Stimulated activated CD4-positive, alpha-beta T cell treated with anti-CD3 and anti-CD28 coated beads, Interleukin-2, amount 100 ng/mL, for 48 hours (primary cell): ENCODE results near the gene PAPLN.

ENCODE experiments used
- DNase-seq, 2 donors: peaks; one replicate each; pipeline ENCODE4 v3.0.0-alpha.2; 2020

Gene PAPLN

GRCh38 chr14:73263606-73264005, 26.3 kb downstream of the PAPLN start:
- no peak for DNase-seq

- DNase-seq: no peak
Measured at GRCh38 chr14:73264080-73264884, 27.0 kb downstream of the PAPLN start.

DNA sequence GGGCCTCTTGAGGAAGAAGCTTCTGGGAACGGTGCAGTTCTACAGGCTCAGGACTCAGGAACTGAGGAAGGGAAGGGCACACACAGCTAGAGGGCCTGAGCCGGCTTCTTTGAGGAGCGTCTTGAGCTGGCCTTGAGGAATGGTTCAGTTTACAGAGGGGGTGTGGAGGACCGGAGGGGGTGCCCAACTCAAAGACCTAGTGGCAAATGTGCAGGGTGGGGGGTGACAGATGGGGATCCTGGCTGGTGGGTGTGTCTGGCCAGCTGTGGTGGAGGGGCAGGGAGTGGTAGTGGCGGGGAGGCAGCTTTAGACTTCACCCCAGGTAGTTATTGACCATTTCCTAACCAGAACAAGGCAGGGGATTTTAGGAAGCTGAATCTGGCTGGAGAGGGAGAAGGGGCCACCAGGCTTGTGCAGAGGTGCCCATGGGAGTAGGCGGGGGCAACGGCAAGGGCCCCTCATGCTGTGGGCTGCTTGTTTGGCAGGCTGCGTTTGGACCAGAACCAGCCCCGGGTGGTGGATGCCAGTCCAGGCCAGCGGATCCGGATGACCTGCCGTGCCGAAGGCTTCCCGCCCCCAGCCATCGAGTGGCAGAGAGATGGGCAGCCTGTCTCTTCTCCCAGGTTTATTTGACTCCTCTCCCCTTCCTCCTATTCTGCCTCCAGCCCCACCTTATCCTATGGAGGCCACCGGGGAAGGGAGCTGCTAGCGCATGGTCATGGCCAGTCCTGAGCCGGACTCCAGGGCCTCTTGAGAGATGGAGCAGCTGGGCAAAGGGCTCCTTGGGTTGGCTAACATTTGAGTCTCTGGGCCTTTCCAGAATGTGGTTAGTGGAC, 27.8 kb downstream of the PAPLN start:
- no peak for DNase-seq

DNA sequence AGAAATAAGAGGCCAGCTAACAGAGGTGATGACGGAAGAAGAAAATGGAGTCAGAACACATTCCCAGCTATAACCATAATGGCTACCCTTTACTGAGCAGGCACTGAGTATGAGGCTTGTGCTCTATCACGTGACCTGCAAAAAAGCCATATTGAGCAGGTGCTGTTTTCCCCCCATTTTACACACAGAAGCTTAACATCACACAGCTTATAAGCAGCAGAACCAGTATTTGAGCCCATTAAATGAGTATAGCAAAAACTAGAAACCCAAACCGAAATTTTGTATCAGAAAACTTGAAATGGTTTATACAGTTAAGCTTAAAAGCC, 28.4 kb downstream of the PAPLN start:
- no peak for DNase-seq

- DNase-seq: no peak
Measured at GRCh38 chr14:73266317-73266716, 29.0 kb downstream of the PAPLN start.

DNA sequence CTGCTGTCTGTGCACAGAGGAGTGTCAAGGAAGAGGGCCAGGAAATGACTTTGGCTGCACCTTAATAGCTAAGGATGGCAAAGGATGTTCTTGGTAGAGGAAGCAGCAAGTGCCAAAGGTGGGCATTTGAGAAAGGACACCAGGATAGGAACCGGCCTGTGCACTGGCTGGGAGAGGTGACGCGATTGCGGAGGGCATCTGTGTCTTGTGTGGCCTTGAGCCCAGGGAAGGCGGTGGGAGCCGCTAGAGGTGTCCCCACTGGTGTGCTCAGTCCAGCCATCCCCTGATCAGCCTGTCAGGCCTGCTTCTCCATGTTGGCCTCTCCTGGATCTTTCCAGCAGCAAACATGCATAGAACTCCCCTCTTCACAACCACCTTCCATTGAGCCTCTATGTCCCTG, 30.2 kb downstream of the PAPLN start:
- DNase-seq: no peak

DNA sequence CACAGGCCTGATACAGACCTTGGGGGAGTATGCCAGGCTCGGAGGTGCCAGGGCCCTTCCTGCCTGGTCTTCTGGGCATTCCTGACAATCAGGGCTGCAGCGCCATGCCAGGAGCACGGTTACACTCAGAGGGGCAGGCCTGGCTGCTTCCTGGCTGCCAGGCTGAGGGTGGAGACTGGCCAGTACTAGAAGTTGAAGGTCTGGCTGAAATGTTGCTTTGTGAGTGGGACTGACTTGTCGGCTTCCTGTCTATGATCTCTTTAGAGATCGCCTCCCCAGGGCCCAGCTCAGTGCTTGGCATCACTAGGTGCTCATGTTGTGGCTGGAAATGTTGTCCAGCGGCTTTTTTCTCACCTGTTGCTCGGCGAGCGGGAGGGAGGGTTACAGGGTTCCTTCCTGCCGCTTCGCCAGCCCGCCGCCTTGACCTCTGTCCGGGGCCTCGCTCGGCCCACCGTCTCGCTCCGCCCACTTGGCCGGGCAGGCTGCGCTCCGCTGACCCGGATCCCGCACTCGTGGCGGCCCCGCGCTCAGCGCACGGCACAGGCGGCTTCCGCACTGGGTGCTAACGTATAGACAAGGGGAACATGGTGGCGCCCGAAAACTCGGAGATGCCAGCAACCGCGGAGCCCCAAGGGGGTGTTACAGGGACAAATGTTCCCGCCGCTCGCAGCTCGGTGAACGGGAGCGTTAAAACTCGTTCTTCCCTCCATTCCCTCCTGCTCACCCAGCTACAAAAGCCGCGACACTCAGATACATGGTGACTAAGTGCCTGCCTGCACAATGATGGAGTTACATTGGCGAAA, 32.6 kb downstream of the PAPLN start:
- no peak for DNase-seq

GRCh38 chr14:73272393-73272792, 35.1 kb downstream of the PAPLN start:
- no peak for DNase-seq

GRCh38 chr14:73273799-73274198, 36.5 kb downstream of the PAPLN start:
- no peak for DNase-seq

DNA sequence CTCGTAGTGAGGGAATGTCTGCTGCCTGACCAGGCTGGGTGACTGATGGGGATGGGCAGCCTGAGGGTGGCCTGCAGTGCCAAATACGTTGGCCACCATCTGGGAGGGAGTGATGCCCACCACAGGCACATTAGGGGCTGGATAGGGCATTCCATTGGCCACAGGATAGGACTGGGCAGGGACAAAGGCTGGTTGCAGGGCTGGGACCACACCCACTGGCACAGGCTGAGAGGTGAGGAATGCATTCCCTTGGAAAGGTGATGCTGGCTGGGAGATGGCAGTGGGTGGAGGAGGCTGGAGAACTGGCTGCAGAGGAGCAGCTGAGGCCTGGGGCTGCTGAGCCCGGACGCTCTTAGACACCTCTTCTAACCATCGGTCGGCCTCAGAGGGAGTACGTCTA, 39.5 kb downstream of the PAPLN start:
- DNase-seq: no peak

- DNase-seq: no peak
Measured at GRCh38 chr14:73277376-73277775, 40.1 kb downstream of the PAPLN start.

GRCh38 chr14:73280903-73281302, 43.6 kb downstream of the PAPLN start:
- DNase-seq: no peak

DNA sequence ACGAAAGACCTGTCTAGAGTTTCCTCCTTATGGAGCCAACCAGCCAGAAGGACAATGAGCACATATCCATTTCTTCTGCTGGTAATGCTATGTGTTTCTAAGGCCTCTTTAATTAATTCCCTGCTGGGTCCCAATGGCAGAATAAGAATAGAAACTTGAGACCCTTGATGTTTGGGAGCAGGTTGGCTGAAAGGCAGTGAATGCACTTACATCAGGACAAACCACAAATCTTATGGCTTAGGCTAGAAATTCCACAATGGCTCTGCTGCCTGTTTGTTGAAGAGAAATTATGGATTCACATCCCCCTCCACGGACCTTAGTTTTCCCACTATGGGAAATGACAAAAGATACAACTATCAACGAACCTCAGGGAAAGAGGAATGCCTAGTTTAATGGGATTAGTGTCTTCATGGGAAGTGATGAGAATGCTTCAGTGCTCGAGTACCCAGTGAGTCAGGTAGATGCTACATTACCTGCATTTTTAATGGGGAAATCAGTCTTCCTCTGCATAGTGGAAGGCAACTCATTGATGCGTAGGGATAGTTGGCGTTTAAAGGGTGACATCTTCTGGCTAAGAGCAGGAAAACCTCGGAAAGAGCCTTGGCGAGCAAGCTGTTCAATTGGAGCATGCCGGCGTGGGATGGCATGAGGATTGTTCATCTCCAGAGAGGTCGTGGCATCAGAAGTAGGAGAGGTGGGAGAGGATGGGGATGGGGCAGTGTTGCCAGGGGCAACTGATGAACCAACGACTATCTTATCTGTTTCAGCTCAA, 46.5 kb downstream of the PAPLN start:
- no peak for DNase-seq

GRCh38 chr14:73285979-73286378, 48.7 kb downstream of the PAPLN start:
- DNase-seq: no peak

DNA sequence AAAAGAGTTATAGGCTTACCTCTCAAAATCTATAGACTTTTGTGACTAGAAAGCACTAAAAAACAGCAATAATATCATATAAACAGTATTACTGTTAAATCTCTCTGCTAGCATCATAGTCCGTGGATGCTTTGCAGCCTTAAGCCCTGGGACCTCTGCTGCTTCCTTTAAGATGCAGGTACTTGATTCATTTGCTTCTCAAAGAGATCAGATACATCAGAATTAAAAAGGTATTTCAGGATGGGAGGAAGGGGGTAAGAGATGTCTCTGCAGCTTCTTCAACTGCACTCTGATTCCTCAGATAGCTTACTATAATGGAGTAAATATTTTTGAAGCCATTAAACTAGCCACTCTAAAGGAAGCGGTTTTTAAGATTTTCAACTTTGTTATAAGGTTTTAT, 49.3 kb downstream of the PAPLN start:
- no peak for DNase-seq

- DNase-seq: no peak
Measured at GRCh38 chr14:73287071-73287470, 49.8 kb downstream of the PAPLN start.

DNA sequence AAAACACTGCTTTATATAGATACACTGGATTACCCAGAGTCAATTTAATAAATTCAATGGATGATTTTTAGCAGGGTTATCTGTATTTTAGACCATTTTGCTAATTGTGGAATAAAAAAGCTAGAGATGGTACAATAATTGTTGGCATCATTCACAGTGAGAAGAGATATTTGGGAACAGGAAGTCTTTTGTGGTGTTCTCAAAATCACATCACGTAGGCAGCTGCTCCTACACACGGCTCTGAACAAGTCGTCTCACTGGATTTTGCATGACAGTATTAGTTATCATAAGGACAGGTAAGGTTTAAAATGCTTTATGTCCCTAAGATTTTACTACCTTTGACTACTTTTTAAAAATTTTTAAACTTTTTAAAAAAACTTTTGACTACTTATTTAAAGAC, 52.0 kb downstream of the PAPLN start:
- DNase-seq: no peak

DNA sequence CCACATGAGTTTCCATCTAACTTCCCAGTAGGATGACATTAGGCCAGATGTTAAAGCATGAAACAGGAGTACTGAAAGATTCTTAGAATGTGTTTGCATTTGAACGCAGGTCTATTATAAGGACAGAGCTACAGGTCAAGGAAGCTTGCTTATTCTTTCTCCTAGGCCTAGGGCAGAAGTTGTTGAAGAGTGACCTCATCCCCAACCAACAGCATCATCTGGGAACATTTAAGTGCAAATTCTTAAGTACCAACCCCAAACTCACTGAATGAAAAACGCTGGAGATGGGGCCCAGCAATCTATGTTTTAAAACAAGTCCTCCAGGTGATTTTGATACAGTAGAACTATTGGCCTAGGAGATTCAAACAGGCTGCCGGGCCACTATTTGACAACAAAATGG, 52.4 kb downstream of the PAPLN start:
- no peak for DNase-seq

- DNase-seq: no peak
Measured at GRCh38 chr14:73290279-73290678, 53.0 kb downstream of the PAPLN start.

DNA sequence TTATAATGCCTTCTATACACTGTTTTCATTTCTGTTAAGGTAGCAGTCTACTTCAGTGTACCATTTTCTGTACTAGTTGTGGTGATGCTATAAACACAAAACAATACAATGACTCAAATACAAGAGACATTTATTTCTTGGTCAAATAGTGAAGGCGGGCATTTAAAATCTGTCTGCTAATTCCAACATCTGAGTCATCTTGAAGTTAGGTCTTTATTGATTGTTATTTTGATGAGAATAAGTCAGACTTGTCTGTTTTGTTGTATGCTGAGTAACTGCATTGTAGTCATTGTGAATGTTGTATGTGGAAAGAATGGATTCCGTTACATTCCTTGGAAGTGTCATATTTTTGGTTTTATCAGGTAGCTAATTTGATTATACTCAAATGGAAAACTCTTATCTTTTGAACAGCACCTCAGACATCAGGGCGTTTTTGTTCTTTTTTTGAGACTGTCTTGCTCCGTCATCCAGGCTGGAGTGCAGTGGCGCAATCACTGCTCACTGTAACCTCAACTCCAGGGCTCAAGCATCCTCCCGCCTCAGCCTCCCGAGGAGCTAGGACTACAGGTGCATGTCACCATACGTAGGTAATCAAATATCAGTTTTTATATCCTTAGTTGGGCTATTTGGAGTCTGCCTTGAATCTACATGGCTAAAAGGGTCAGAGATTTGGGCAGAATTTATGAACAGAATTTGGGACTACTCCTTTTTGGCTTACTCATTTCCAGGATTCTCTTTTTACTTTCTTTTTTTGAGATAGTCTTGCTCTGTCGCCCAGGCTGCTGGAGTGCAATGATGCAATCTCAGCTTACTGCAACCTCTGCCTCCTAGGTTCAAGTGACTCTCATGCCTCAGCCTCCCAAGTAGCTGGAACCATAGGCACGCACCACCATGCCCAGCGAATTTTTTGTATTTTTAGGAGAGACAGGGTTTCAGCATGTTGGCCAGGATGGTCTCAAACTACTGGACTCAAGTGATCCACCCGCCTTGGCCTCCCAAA, 56.8 kb downstream of the PAPLN start:
- DNase-seq: no peak

- no peak for DNase-seq
Measured at GRCh38 chr14:73295198-73295796, 58.0 kb downstream of the PAPLN start.
